ENCODE measurements around the gene THAP4. TPM values are rescaled to one million over a fixed set of nuclear protein-coding genes. Genes with fewer than 3 reads are reported as not detected.

THAP4 gene
- polyA plus RNA-seq, 1 donor (not counting 4 experiments of a cell fraction or from before 2014, with no cell fraction given) = 30.3 TPM

DNA sequence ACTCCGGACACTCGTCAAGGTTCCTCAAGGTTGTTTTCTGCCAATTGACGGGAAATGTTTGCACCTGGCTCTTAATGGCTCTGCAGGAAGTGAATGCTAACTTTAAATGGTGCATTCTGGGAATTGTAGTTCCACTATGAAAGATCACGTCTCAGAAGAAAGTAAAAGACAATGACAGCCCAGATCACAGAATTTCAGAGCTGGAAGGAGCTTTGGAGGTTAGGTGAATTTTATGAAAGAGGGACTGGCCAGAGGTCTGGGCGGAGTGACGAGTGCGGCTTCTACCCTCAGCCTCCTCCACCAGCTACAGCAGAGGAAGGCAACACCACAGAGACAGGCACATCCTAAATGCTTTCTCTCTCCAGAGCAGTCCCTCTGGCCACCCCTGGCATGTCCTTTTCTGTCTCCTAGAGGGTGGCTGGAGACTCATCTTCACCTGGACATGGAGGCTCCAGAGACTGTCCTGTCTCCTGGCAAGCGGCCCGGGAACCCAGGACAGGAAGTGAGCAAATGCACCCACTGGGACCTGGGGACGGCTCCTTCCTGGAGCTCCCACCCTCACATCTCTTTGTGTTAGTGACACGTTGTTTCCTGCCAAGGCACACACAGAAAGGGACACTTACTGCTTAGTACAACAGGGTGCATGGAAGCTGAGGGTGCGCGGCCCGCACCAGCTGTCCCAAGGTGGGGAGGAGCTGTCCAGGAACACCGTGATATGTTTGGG is 19.4 kb downstream of the THAP4 start:
- no peak overlapping the region for H3K27ac ChIP-seq (ENCODE audit: control insufficient read depth, insufficient read depth, low read length)
- H3K9me1 ChIP-seq (ENCODE audit: control insufficient read depth, extremely low read depth, insufficient read depth, low read length) = peaks cover 2% of the 10 kb centered on the region
- no peaks in the 10 kb centered on the region for H3K4me1 ChIP-seq (ENCODE audit: control insufficient read depth, extremely low read depth, insufficient read depth, low read length)
- no peak overlapping the region for H2AFZ ChIP-seq (ENCODE audit: control insufficient read depth, low read length)
- peaks cover 74% of the 10 kb centered on the region for H3K79me2 ChIP-seq (ENCODE audit: control insufficient read depth, insufficient read depth, low read length)
- TF ChIP-seq CTCF (optimal IDR thresholded peaks at IDR 0.05 in 1 of 3, IDR thresholded peaks at IDR 0.05 in 1 of 3, conservative IDR thresholded peaks at IDR 0.05 in 1 of 3; ENCODE audit: extremely low read depth in 1 of 3, insufficient read depth in 2 of 3, low read length in 3 of 3) = no peak
- TF ChIP-seq EZH2 (IDR thresholded peaks at IDR 0.05; ENCODE audit: low read length) = no peak
- no peak overlapping the region for H3K4me2 ChIP-seq (ENCODE audit: control insufficient read depth, extremely low read depth, insufficient read depth, low read depth, low read length)
- dilution Hi-C loops (cut with MboI; ENCODE audit: extremely low pct_ligation_motif_present, low sequenced_read_pairs) = no loop called here
- H3K4me3 ChIP-seq (ENCODE audit: control insufficient read depth in 2 of 3, extremely low read depth in 1 of 3, insufficient read depth in 2 of 3, low read depth in 1 of 3, low read length in 3 of 3) = no peak overlapping the region
- peaks cover 11 to 25% of the 10 kb centered on the region in 2 experiments for H3K36me3 ChIP-seq (ENCODE audit: control insufficient read depth in 2 of 2, extremely low read depth in 1 of 2, insufficient read depth in 2 of 2, low read length in 2 of 2)
- no peaks in the 10 kb centered on the region for H3K27me3 ChIP-seq (ENCODE audit: control insufficient read depth, extremely low read depth, insufficient read depth, low read length)
- no peak overlapping the region for H3K9ac ChIP-seq (ENCODE audit: control insufficient read depth, extremely low read depth, insufficient read depth, low read length)
- peaks cover 8% of the 10 kb centered on the region for H3K9me3 ChIP-seq (ENCODE audit: control insufficient read depth, low read depth, low read length)
- FAIRE-seq = no peak
- H4K20me1 ChIP-seq (ENCODE audit: control insufficient read depth, extremely low read depth, insufficient read depth, low read length) = peaks cover 10% of the 10 kb centered on the region
- no peak for DNase-seq (ENCODE audit: low read depth, low spot score)

- no peak for TF ChIP-seq CTCF (optimal IDR thresholded peaks at IDR 0.05 in 1 of 3, IDR thresholded peaks at IDR 0.05 in 1 of 3, conservative IDR thresholded peaks at IDR 0.05 in 1 of 3; ENCODE audit: extremely low read depth in 1 of 3, insufficient read depth in 2 of 3, low read length in 3 of 3)
- no peak for TF ChIP-seq EZH2 (IDR thresholded peaks at IDR 0.05; ENCODE audit: low read length)
- H4K20me1 ChIP-seq (ENCODE audit: control insufficient read depth, extremely low read depth, insufficient read depth, low read length) = peaks cover 10% of the 10 kb centered on the region
- no peak for FAIRE-seq
Observed at GRCh38 chr2:241616168-241617125, 20.5 kb downstream of the THAP4 start.

More at GRCh38 chr2:241616168-241617125, 20.5 kb downstream of the THAP4 start:
- no peaks in the 10 kb centered on the region for H3K27me3 ChIP-seq (ENCODE audit: control insufficient read depth, extremely low read depth, insufficient read depth, low read length)
- H3K4me3 ChIP-seq (ENCODE audit: control insufficient read depth in 2 of 3, extremely low read depth in 1 of 3, insufficient read depth in 2 of 3, low read depth in 1 of 3, low read length in 3 of 3) = no peak overlapping the region
- peaks cover 11 to 25% of the 10 kb centered on the region in 2 experiments for H3K36me3 ChIP-seq (ENCODE audit: control insufficient read depth in 2 of 2, extremely low read depth in 1 of 2, insufficient read depth in 2 of 2, low read length in 2 of 2)
- H3K9me1 ChIP-seq (ENCODE audit: control insufficient read depth, extremely low read depth, insufficient read depth, low read length) = peaks cover 2% of the 10 kb centered on the region
- no peak overlapping the region for H3K4me2 ChIP-seq (ENCODE audit: control insufficient read depth, extremely low read depth, insufficient read depth, low read depth, low read length)
- no peak for DNase-seq (ENCODE audit: low read depth, low spot score)
- H3K9me3 ChIP-seq (ENCODE audit: control insufficient read depth, low read depth, low read length) = peaks cover 8% of the 10 kb centered on the region
- dilution Hi-C loops (cut with MboI; ENCODE audit: extremely low pct_ligation_motif_present, low sequenced_read_pairs) = no loop called here
- H3K27ac ChIP-seq (ENCODE audit: control insufficient read depth, insufficient read depth, low read length) = no peak overlapping the region
- peaks cover 69% of the 10 kb centered on the region for H3K79me2 ChIP-seq (ENCODE audit: control insufficient read depth, insufficient read depth, low read length)
- no peaks in the 10 kb centered on the region for H3K4me1 ChIP-seq (ENCODE audit: control insufficient read depth, extremely low read depth, insufficient read depth, low read length)
- H2AFZ ChIP-seq (ENCODE audit: control insufficient read depth, low read length) = no peak overlapping the region
- no peak overlapping the region for H3K9ac ChIP-seq (ENCODE audit: control insufficient read depth, extremely low read depth, insufficient read depth, low read length)

All from keratinocyte (primary cell).